ENCODE results near the gene DHCR7.
"Not testable (repeated sequence)": the region's sequence is repeated elsewhere in the genome, so short reads cannot be mapped to it uniquely, and the experiment has no call there.

Gene DHCR7

DNA sequence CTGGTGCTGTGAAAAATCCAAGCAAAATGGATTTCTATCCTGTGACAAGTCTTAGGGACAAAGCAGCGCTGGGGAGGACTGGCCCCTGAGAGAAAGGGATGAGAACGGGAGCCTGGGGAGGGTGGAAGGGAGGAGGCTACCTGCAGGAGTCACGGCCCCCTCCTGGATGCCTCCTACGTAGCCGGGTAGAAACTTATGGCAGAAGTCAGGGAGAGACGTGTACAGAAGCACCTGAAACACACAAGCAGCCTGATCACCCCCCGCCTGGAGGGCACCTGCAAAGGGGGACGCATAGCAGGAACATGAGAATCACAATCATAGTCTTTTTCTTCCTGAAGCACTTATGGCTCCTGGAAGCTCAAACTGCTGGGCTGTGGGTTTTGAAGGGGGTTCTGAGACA is 6.1 kb downstream of the DHCR7 start:
- FAIRE-seq, result no peak
- DNase-seq (ENCODE audit: low spot score), result no peak

- no peak for FAIRE-seq
- DNase-seq (ENCODE audit: low spot score), result no peak
Measured at GRCh38 chr11:71441251-71441650, 6.9 kb downstream of the DHCR7 start.

GRCh38 chr11:71440021-71440755 is 8.0 kb downstream of the DHCR7 start:
- DNase-seq (ENCODE audit: low spot score), result no peak
- no peak for FAIRE-seq

DNA sequence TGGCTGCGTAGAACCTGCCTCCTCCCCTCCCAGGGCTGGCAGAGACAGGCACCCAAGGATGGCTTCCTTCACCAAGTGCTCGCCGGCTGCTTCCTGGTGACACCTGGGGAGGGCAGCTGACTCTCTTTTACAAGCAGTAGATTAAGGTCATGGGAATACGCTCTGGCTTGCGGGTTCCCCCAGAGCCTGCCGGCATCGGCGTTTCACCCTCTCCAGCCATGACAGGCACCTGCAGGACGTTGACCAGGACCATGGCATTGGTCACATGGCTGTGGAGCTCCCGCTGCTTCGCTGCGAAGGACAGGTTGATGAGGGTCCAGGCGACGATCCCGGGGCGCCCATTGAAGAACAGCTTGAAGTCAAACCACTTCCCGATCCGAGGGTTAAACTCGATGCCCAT is 9.5 kb downstream of the DHCR7 start:
- FAIRE-seq (no peak), DNase-seq (ENCODE audit: low spot score) (no peak)

DNA sequence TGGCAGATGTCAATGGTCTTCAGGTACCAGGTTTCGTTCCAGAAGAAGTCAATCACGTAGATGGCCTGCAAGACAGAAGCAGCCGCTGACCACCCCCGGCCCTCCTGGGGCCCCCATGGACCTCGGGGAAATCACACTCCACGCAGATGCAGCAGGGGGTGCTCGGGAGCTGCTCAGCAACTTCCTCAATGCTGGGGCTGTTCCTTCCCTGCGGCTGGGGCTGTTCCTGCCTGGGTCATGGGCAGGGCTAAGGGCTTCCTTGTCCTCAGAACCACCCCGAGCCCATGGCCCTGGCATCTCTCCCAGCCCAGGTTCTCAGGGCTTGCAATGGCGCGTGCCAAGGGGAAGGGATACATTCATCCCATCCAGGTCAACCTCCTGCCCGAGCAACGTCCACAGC is 10.3 kb downstream of the DHCR7 start:
- DNase-seq (ENCODE audit: low spot score) (no peak), FAIRE-seq (no peak)

DNA sequence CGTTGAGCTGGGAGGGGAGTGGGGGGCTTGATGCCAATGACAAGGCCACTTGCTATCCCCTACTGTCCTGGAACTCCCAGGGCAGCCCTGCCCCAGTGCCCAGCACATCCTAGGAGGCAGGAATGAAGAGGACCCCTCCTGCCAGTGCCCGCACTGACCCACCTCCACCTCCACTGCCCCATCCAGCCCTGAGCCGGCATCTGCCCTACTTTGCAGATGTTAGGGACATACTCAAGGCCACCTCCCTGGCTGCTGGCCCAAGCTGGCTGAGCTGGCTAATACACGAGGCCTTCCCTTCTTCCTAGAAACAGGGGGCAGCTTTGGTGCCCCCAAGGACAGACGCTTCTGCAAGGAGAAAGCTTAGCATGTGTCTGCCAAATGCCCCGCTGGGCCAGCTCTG is 10.8 kb downstream of the DHCR7 start:
- DNase-seq (ENCODE audit: low spot score) (no peak), FAIRE-seq (no peak)

DNA sequence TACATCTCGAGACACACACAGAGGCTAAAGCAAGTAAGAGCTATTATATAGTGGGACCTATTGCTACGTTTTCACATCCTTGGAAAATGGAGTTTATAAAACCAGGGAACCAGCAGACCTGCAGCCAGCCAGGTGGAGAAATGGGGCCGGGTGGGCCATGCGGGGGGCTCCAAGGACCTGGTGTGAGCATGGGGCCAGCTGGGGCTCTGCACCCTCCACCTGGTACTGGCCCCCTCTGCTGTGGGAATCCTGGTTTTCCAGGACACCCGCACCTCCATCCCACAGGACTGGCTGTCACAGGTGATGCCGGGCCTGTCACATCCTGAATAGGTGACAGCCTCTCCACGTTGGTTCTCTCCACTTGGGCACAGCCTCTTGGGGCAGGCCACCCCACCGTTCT is 11.3 kb downstream of the DHCR7 start:
- no peak for FAIRE-seq
- DNase-seq (ENCODE audit: low spot score), result no peak

GRCh38 chr11:71435278-71435951 is 12.8 kb downstream of the DHCR7 start:
- DNase-seq (ENCODE audit: low spot score) (no peak), FAIRE-seq (no peak)

DNA sequence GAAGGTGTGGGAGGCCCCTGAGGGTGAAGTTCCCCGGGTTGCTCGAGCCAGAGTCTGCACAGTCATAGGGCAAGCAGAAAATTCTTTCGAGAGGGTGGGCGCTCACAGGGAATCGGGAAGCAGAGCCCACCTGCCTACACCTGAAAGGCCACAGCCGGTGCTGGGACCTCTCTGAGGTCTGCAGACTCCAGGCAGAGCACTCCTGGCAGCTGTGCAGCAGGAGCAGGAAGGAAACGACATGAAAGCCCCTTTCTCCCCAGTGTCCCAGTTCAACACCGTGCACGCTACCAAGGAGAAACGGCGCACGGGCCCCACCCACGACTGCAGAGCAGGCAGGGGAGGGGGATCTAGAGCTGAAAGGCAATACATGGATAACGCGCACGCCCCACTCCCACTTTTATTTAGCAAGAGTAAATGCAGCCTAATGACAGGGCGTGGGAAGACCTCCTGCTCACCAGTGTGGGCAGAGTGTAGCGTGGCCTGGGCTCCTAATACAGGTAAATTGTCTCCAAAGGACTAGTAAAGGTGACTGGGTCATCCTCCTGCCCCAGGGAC is 13.5 kb downstream of the DHCR7 start:
- no peak for FAIRE-seq

DNA sequence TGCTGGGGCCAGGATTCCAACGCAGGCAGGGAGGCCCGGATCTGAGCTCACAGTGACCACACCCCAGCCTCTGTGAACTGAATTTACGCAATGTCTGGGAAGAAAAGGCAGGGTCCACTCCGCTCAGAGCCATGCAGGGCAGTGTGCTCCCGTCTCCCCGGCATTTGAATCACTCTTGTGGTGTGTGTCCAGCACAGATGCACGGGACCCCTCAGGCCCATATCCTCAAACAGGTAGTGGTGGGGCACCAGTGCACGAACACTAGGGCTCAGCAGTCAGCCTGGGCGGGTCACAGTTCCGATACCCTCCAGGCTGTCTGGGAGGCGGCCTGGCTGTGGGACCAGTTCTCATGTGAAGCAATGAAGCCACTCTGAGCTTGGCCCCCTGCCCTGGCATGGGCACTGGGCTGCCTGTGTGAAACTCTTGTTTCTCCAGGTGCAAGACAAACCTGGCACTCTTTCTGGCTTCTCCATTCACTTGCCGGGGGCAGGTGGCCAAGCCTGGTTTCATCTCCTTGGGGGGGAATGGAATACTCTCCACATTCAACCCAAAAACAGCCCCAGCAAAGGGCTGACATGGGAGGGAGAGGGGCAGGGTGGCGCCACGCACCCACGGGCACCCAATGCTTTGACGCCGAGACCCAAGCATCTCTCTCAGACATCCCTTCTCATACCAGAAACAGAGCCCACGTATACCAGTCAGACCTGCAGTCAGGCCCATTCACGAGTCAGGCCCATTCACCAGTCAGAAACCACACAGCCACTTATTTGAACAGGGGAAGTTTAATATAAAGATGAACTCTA is 14.3 kb downstream of the DHCR7 start:
- DNase-seq (ENCODE audit: low spot score), result no peak
- no peak for FAIRE-seq

More for the DNA sequence above, 13.5 kb downstream of the DHCR7 start:
- no peak for DNase-seq (ENCODE audit: low spot score)

- FAIRE-seq (no peak), DNase-seq (ENCODE audit: low spot score) (no peak)
Measured at GRCh38 chr11:71432761-71433647, 15.2 kb downstream of the DHCR7 start.

DNA sequence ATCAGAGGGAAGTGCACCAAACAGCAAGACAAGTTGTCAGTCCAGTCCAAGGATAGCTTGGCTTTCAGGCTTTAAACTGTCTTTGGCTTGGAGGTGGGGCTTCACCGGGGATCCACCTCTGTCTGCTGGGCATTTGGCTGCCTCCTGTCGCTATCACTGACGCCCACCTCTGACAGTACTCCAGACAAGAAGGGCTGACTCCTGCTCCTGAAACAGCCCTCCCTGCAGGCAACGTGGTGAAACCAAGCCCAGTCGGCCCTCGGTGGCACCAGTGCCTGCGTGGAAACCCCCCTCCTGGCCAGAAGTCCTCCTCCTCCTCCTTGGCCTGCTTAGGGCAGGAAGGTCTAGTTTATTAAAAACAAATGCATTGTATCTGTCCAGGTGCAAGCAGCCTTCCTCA is 16.9 kb downstream of the DHCR7 start:
- FAIRE-seq (no peak), DNase-seq (ENCODE audit: low spot score) (no peak)

GRCh38 chr11:71430166-71430565 is 18.0 kb downstream of the DHCR7 start:
- DNase-seq (ENCODE audit: low spot score) (no peak), FAIRE-seq (no peak)

DNA sequence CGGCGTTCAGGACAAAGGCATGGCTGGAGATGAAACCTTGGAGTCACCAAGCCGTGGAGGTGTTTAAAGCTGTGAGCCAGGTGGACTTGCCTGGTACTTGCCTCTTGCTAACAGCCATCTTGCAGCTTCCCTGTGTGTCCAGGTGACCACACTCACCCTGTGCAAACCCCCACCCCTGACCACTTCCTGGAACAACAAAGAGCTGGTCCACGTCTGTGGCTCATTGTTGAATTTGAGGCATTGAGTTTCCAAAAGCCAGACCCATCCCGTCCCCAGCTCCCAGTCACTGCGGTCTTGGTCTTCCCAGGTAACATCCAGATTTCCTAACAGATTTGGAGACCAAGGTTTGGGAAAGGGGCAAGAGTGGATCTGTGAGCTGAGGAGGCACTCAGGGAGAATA is 18.5 kb downstream of the DHCR7 start:
- FAIRE-seq (no peak), DNase-seq (ENCODE audit: low spot score) (no peak)

DNA sequence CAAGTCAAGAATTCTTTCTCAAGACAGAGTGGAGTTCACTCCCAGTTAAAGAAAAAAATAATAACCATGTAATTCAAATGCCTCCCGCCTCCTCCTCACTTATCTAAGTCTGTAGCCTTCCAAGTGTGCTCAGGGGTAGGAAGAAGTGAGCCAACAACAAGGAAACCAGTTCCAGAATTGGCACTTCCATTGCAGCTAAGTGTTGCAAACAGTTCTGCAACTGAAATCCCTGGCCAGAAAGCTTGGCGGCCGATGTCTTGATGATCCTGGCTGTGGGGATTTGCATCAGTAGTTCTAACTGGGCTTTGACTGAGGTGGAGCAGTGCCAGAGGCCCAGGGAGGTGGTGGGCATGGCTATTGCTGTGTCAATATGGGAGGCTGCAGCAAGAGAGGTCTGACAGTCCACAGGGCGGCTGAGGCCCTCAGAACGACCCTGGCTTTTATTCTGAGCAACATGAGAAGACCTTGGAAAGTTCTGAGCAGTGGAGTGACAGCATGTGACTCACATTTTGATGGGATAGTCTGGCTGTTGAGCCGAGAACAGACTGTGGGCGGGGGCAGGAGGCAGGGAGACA is 19.2 kb downstream of the DHCR7 start:
- DNase-seq (ENCODE audit: low spot score) (no peak), FAIRE-seq (no peak)

DNA sequence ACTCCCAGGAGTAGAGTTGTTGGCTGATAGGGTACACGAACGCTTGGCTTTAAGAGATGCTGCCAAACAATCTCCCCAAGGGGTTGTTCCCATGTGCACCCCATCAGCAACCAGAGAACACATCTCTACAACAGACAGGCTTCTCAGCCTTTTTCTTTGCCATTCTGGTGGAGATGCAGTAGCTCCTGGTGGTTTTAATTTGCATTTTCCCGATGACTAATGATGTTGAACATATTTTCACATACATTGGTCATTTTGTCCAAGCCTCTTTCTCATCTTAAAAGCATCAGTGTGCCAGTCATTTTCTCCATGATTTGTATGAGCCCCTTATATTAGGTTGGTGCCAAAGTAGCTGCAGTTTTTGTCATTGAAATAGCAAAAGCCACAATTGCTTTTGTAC is 21.8 kb downstream of the DHCR7 start:
- FAIRE-seq (no peak), DNase-seq (ENCODE audit: low spot score) (no peak)

- FAIRE-seq, result no peak
- no peak for DNase-seq (ENCODE audit: low spot score)
Measured at GRCh38 chr11:71425860-71426259, 22.3 kb downstream of the DHCR7 start.

DNA sequence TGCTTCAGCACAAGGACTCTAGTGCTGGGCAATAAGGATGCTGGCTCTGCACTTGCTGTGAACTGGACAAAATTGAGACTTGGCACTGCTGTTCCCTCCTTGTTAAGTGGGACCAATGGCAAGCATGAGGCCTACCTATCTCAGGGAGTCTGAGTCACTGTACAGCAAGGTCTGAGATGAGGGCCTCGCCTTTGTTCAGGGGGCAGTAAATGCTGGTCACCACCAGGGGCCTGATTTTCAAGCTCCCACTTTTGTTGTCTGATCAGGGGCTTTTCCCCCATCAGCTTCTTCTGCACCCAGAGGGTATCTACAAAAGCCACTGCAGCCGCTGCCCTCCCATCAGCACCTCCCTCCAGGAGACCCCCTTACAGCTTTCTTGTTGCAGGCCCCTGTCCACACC is 22.8 kb downstream of the DHCR7 start:
- no peak for FAIRE-seq
- DNase-seq (ENCODE audit: low spot score), result no peak

- FAIRE-seq, result no peak
- no peak for DNase-seq (ENCODE audit: low spot score)
Measured at GRCh38 chr11:71423181-71423790, 24.9 kb downstream of the DHCR7 start.

DNA sequence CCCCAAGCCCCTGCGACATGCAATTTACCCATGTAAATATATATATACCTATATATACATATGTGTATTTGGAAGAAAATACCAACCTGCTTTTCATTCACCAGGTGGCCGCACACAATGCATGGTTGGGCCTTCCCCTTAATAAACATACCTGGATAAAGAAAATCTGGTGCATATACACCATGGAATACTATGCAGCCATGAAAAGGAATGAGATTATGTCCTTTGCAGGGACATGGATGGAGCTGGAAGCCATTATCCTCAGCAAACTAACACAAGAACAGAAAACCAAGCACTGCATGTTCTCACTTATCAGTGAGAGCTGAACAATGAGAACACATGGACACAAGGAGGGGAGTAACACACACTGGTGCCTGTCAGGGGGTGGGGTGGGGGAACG is 25.9 kb downstream of the DHCR7 start:
- not testable (repeated sequence) for FAIRE-seq; DNase-seq (ENCODE audit: low spot score)
